CD4-positive, alpha-beta T cell treated with Interleukin-1 beta for 1 hour (primary cell): ENCODE measurements around the gene PTPMT1.
"Not testable (repeated sequence)": the region's sequence is repeated elsewhere in the genome, so short reads cannot be mapped to it uniquely, and the experiment has no call there.

Experiments used
- DNase-seq, 2 donors: peaks; one replicate each; pipeline ENCODE4 v3.0.0-alpha.2; 2020 to 2022

The PTPMT1 gene

DNA sequence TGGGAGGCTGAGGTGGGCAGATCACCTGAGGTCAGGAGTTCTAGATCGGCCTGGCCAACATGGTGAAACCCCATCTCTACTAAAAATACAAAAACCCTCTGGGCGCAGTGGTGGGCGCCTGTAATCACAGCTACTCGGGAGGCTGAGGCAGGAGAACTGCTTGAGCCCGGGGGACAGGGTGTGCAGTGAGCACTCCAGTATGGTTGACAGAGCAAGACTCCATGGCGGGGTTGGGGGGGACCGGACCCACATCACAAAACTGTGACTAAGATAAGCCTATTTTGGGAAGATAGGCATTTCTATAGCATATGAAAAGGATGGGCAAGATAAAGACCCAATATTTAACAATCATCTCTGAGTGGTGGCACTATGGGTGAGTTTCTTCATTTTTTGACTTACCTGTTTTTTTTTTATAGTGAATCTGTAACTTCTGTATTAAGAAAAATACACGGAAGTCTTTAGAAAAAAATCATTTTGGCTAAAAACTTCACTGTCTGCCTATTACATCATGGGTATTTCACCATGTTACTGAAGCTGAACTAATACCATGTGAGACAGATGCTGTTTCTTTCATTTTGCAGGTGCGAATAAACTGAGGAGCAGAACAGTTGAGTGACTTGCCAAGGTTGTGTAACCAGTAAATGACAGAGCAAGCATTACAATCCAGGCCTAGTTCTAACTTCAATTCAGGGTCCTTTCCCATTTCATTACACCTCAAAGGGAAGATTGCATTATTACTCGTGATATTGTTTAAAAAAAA, 14.9 kb upstream of the PTPMT1 start:
- no peak for DNase-seq

DNA sequence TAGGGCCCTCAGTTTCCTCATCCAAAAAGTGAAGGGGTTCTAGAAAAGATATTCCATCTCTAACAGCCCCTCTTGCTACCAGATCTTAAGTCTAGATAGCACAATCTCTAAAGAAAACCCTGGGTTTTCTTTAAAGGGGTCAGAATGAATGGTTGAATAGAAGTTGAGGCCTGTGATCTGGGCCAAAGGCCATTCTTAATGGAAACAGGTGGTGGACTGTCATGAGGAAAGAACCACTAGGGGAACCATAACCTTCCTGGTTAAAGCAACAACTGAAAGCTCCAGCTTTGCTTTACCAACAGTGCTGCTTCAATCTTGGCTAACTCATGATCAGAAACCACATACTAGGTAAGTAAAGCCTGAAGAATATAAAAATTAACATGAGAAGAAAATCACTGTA, 14.3 kb upstream of the PTPMT1 start:
- peak in 1 of 2 donors; percentile 29 for DNase-seq

DNA sequence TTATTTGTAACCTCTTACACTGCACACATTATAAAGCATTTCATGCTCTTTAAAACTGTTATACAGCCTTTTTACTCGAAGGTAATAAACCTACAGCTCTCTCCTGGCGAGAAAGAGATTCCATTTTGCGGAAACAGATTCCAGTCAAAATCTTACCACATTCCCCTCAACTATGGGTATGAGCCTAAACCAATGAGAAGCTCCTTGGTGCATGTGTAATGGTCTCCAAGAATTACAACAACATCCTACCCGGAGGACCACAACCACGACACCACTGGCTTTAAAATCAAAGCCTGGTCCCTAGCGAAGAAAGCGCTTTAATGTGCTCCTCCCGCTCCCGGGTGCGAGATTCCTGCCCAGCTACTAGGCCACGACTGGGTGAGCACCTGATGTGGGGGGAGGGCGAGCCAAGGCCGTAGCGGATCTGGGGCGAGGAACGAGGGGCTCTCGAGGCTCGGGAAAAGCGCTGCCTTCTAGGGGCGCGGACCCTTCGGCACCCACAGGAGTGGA, 13.3 kb upstream of the PTPMT1 start:
- DNase-seq = no peak

DNA sequence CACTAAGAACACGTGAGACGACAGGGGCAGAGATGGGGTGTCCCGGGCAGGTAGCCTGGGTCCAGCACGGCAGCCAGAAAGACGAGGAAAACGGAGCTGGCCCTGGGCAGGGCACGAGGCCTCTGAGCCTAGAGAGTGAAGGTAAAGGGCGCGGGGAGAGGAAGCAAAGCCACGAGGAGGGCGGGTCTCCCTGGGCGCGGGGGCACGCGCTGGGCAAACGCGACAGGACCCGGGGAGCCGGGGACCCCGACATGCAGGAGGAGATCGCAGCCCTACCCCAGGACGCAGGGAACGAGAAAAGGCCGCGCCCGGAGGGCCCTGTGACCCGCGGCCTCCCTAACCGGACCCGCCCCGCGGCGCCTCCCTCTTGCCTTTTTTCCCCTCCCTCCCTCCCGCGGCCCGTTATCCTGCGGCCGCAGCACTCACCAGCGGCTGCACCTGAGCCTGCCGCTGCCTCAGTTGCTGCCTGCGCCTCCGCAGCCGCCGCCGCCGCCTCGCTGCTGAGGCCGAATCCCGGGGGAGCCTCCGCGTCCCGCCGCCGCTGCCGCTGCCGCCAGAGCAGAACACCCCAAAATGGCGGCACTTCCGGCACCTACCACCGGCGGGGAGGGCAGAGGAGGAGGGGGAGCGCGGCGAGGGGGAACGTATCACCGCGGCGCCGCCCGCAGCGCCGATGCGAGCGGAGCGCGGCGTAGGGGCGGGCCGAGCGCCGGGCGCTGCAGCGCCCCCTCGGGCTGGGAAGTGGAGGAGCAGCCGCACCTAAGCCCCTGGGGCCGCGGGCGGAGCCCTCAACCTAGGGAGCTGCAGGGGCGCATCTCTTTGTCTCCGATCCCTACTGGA, 12.6 kb upstream of the PTPMT1 start, which contains the start of gene CELF1:
CELF1 (minus strand) TSS at position 567 of the 840 bp plus-strand sequence. CDS start 53,609 bp downstream, outside the sequence.
- peak; percentile 92 for DNase-seq

DNA sequence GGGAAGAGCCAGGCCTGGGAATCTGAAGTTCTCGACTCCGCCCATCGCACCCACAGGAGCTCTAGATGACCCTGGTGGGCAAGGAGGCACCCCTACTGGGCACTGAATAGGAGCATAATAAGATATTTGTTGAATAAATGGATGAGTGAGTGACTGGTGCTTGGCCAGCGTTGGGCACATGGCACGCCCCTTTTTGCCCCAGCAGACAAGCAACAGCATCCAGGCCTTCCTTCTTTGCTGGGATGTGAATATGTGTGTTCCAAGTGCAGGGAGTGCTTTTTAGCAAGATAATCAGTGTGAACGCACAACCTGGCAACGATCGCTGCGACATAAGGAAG, 12.0 kb upstream of the PTPMT1 start:
- DNase-seq = no peak

DNA sequence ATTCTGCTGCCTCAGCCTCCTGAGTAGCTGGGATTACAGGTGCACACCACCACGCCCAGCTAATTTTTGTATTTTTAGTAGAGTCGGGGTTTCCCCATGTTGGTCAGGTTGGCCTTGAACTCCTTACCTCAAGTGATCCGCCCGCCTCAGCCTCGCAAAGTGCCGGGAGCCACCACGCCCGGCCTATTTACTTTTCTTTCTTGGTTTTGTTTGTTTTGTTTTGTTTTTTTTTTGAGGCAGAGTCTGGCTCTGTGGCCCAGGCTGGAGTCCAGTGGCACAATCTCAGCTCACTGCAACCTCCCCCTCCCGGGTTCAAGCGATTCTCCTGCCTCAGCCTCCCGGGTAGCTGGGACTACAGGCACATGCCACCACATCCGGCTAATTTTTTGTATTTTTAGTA, 8.4 kb upstream of the PTPMT1 start:
- not testable (repeated sequence) for DNase-seq

DNA sequence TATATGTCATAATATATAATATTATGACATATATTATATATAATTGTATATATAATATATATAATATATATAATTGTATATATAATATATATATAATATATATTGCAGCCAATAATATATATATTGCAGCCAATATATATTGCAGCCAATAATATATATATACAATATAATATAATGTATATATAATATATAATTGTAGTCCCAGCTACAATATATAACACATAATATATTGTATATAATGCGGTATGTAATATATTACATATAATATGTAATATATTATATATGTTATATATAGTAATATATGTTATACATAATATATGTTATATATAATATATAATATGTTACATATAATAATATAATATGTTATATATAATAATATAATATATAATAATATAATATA, 6.7 kb upstream of the PTPMT1 start:
- DNase-seq = no peak

DNA sequence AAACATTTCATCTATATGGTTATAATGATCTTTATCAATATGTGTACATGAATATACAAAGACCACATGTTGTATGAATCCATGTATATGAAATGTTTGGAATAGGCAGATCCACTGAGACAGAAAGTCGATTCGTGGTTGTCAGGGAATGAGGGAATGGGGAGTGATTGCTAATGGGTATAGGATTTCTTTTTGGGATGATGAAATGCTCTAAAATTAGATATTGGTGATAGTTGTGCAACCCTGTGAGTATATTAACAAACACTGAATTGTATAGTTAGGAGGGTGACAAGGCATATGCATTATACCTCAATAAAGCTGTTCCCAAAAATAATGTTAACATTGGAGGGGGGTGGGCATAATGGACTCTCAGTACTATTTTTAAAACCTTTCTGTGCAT, 5.0 kb upstream of the PTPMT1 start:
- no peak for DNase-seq

DNA sequence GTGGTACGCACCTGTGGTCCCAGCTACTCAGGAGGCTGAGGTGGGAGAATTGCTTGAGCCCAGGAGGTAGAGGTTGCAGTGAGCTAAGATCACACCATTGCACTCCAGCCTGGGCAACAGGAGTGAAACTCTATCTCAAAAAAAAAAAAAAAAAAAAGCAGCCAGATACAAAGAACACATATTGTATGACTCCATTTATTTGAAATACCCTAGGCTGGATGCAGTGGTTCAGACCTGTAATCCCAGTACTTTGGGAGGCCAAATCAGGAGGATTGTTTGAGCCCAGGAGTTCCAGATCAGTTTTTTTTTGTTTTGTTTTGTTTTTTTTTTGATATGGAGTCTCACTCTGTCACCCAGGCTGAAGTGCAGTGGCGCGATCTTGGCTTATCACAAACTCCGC, 3.0 kb upstream of the PTPMT1 start:
- not testable (repeated sequence) for DNase-seq

DNA sequence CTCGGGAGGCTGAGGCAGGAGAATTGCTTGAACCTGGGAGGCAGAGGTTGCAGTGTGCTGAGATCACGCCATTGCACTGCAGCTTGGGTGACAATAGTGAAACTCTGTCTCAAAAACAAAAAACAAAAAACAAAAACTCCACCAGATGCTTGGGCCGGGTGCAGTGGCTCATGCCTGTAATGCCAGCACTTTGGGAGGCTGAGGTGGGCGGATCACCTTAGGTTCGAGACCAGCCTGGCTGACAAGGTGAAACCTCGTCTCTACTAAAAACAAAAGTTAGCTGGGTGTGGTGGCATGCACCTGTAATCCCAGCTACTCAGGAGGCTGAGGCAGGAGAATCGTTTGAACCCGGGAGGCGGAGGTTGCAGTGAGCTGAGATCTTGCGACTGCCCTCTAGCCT, 1.0 kb upstream of the PTPMT1 start:
- not testable (repeated sequence) for DNase-seq

DNA sequence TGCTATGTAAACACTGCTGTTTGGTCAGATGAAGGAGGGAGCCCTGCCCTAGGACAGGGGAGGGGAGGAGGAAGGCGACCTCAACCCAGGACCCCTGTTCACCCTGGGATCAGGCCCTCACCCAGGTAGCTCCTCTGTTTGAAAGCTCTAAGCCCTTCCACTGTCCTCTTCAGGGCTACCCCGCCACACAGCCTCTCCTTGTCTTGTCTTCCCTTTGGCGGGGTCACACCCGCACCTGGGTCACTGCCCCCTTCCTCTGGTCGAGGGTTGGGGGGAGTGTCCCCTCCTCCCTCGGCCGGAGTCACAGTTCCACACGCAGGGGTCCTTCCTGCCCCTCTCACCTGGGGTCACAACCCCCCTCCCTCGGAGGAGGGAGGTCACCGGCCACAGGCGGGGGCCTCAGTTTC, 463 bp upstream of the PTPMT1 start:
- DNase-seq = no peak

DNA sequence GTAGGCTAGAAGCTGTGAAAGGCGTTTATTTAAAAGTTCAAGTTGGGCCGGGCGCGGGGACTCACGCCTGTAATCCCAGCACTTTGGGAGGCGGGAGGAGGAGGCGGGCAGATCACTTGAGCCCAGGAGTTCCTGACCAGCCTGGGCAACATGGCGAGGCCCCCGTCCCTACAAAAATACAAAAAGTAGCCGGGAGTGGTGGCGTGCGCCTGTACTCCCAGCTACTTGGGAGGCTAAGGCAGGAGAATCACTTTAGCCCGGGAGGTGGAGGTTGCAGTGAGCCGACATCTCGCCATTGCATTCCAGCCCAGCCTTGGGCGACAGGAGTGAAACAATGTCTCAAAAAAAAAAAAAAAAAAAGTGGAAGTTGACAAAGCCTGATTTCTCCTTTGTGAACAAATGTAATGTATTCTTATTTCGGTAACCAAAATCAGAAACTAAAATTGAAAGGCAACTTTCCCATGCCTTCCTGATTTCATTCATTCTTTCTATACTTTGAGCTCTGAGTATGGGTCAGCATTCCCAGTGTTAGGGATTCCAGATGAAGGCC, 825 bp downstream of the PTPMT1 start:
- no peak for DNase-seq

DNA sequence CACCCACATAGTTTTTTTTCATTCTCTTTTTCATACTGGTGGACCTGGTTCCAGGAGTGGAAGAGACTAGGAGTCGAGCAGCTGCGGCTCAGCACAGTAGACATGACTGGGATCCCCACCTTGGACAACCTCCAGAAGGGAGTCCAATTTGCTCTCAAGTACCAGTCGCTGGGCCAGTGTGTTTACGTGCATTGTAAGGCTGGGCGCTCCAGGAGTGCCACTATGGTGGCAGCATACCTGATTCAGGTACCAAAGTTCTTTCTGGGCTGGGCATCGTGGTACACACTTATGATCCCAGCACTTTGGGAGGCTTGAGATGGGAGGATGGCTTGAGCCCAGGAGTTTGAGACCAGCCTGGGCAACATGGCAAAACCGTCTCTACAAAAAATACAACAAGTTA, 4.2 kb downstream of the PTPMT1 start:
- DNase-seq = no peak

DNA sequence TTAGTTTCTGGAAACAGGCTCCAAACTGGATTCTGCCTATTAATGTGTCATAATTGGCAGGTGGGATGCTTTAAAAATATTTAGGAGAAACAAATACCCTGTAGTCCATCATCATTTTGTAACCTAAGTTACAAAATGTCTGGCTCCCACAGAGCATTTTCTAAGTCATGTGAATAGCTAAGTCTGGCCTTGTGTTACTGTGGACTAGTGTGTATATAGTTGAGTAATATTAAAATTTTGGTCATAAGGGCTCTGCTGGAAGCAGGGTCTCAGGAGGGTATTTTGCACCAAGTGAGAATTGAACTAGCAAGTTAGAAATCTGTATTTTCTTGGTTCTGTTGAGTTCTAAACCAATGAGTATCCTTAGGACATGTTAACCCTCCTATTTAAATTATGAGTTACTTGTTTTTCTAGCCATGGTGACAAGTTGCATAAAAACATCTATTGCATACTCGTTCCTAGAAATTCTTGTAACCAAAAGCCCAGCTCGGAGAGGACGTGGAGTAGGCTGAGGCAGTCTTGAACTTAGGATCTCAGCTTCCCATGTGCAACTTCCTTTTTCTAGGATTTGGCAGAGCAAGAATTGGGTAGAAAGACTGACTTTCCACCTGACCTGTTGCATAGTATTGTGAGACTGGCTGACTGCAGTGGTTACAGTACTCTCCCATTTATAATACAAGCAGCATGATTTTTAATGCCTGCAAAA, 5.4 kb downstream of the PTPMT1 start:
- DNase-seq = no peak

DNA sequence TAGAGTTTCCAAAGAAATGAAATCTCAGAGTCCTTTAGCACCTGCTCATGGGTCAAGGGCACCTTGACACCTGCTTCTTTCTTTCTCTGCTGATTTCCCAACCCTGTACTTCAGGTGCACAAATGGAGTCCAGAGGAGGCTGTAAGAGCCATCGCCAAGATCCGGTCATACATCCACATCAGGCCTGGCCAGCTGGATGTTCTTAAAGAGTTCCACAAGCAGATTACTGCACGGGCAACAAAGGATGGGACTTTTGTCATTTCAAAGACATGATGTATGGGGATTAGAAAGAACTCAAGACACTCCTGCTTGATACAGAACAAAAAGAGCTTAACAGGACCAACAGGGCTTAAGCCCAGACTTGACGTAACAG, 5.9 kb downstream of the PTPMT1 start:
- DNase-seq = no peak

DNA sequence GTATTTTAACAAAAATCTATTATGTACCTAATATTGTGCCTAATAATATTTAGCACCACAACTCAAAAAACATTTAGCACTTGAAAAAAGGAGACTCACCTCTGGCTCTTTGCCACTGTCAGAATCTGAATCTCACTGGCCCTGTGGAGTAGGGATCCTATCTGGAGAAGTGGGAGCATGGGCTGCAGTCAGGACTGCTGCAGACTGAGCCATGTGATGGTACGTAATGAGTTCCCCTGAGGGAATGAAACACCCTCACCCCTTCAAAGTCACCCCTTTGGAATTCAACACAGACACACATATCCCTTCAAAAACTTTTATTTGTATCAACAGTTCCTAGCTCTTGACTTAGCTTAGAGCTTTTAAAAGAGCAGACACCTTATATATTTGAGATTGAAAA, 6.5 kb downstream of the PTPMT1 start:
- no peak for DNase-seq

DNA sequence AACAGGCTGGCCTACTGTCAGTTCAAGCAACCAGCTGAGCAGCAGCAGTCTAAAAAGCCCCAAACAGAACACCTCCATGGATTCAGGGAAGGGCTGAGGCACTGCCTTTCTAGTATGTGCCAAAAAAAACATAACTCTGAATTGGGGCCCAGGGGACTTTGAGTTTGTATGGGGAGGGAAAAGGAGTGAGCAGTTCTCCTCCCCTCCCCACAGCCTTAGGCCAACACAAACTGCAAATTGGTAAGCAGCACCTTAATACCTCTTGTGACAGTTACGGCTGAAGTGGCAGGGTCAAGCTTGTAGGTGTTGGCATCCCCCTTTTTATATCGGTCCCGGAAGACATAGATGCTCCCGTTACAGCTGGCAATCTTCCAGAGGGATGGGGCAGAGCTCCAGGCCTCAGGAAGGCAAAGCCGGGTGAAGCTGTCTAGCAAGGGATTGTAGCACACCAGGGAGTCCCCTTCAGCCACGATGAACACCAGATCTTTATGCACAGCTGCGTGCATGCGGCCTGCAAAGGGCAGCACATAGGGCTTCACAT, 7.4 kb downstream of the PTPMT1 start:
- DNase-seq = no peak

DNA sequence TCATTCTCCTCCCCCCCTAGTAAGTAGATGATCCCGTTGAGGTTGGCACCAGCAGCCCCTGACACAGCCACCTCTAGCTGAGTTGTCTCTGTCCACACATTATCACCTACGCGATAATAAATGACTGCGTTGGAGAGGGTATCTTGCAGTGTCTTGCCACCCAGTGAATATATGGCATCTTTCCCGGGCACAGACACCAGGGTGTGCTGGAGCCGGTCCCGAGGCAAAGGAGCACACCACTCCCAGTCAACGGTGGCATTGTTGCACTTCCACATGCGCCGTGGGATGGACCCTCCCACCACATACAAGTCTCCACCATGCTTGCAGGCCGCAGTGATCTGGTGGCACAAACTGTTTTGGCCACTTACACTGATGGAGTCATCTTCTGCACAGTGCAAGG, 7.9 kb downstream of the PTPMT1 start:
- DNase-seq = no peak

DNA sequence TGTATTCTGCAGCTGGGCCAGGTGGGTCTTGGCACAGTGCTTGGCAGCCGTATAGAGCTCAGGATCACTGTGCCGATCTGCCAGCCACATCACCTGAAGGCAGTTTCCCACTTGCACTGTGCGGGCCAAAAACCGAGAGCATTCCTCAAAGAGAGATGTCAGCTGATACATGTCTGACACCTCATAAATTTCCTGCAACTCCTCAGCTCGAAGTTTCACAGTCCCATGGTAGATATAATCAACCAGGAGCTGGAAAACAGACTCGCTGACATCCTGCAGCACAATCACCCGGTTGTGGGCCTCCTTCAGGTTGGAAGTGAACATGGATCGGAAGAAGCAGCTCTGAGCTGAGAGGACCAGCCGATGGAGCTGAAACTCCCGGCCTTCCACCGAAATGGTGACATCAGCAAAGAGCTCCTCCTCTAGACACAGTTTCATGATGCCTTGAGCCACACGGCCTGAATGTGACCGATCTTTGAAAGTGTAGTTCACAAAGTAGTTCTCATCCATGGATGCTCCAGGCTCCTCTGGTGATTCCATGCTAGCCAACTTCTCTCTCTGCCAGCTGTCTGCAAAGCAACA, 12.2 kb downstream of the PTPMT1 start:
- DNase-seq = no peak

DNA sequence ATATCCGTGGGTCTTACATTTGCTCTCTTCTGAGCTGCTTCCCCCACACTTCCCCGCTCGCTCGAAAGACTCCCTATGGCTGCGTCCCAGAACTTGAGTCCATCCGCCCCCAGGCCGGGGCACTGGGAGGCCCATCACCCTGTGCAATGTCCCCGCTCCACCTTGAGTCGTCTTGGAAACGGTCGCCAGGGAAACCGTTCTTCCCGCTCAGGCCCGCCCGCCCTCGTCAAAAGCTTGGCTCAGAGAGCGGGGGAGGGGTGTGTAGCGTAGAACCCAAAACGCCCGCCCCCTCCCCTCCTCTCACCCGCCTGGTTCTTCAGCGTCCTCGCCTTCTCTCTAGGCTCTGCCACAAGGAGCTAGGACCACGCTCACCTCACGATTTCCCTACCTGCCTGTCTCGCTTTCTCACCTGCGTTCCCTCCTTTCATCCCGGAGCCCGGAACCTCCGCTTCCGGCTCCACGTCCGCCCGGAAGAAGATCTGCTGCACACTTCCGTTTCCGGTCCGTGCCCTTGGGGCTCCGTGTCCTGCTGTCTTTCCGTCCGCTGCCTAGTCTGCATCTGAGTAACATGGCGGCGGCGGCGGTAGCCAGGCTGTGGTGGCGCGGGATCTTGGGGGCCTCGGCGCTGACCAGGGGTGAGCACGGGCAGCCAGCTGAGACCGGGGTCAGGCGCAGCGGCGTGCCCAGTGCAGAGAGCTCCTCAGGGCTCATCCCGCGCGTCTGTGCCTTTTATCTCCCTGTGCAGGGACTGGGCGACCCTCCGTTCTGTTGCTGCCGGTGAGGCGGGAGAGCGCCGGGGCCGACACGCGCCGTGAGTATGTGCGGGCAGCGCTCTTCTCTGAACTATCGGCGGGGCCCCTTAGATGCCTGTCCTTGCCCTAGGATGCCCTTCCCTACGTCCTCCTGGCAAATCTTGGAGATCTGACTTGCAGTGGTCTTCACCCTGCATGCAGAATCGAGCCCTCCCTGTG, 13.4 kb downstream of the PTPMT1 start, which contains the start of the genes KBTBD4 and NDUFS3:
KBTBD4 (minus strand) TSS at position 447 of the 971 bp plus-strand sequence; CDS start at position 428, 19 bp downstream.
NDUFS3 (plus strand) TSS at position 551 of the 971 bp plus-strand sequence; CDS start at position 569, 18 bp downstream.
- peak; percentile 84 to 92 for DNase-seq

DNA sequence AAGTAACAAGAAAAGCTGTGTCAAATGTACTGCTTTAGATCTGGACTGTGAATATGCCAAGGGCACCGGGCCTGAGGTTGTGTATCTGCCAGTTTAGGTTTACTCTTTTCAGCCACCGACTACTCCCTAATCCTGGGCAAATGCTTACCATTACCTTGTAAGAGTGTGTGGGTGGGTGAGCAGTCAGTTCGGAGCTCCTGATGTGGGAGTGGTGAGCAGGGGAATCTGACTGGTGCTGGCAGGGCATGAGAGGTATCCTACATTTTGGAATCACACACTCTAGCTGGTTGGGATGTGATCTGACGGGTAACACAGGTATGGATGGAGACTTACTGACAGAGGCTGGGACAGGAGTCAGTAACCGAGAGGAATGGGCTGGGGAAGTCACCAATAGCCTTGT, 18.4 kb downstream of the PTPMT1 start:
- DNase-seq = no peak
